IPS DF 4.7 (cell line): ENCODE measurements around the gene RIT2.

Source experiments
- DNase-seq: peaks from one replicate; pipeline ENCODE4 v3.0.0-alpha.2; 2013; ENCODE audit warnings: low spot score; ENCODE audit errors: extremely low read depth

The RIT2 gene

GRCh38 chr18:43012951-43013350 lies 102.5 kb downstream of the RIT2 start:
- no peak for DNase-seq

GRCh38 chr18:43010611-43011010 lies 104.9 kb downstream of the RIT2 start:
- no peak for DNase-seq

- no peak for DNase-seq
These were observed 105.8 kb downstream of the RIT2 start for GRCh38 chr18:43009674-43010073.

GRCh38 chr18:43007365-43007764 lies 108.1 kb downstream of the RIT2 start:
- DNase-seq, result no peak

GRCh38 chr18:43004421-43004820 lies 111.1 kb downstream of the RIT2 start:
- no peak for DNase-seq

- DNase-seq, result no peak
These were observed 113.7 kb downstream of the RIT2 start for GRCh38 chr18:43001821-43002220.

- no peak for DNase-seq
These were observed 118.7 kb downstream of the RIT2 start for GRCh38 chr18:42996824-42997223.

GRCh38 chr18:42980426-42980825 lies 135.1 kb downstream of the RIT2 start:
- DNase-seq, result no peak

GRCh38 chr18:42977982-42978637 lies 137.4 kb downstream of the RIT2 start:
- no peak for DNase-seq

- DNase-seq, result no peak
These were observed 138.5 kb downstream of the RIT2 start for GRCh38 chr18:42976869-42977590.

GRCh38 chr18:42969366-42969765 lies 146.1 kb downstream of the RIT2 start:
- no peak for DNase-seq

- no peak for DNase-seq
These were observed 154.2 kb downstream of the RIT2 start for GRCh38 chr18:42961298-42961697.

GRCh38 chr18:42959528-42959927 lies 156.0 kb downstream of the RIT2 start:
- DNase-seq, result no peak

- DNase-seq, result no peak
These were observed 157.1 kb downstream of the RIT2 start for GRCh38 chr18:42958353-42958752.

GRCh38 chr18:42956287-42956686 lies 159.2 kb downstream of the RIT2 start:
- no peak for DNase-seq

- no peak for DNase-seq
These were observed 160.6 kb downstream of the RIT2 start for GRCh38 chr18:42954887-42955286.

GRCh38 chr18:42953306-42953705 lies 162.2 kb downstream of the RIT2 start:
- no peak for DNase-seq

- DNase-seq, result no peak
These were observed 164.8 kb downstream of the RIT2 start for GRCh38 chr18:42950732-42951131.

GRCh38 chr18:42948831-42949230 lies 166.7 kb downstream of the RIT2 start:
- DNase-seq, result no peak

GRCh38 chr18:42941860-42942259 lies 173.6 kb downstream of the RIT2 start:
- DNase-seq, result no peak

- no peak for DNase-seq
These were observed 174.5 kb downstream of the RIT2 start for GRCh38 chr18:42941021-42941420.

- no peak for DNase-seq
These were observed 178.0 kb downstream of the RIT2 start for GRCh38 chr18:42937436-42937835.

- no peak for DNase-seq
These were observed 179.2 kb downstream of the RIT2 start for GRCh38 chr18:42936289-42936688.
